GM12878 (cell line): Measurements from ENCODE around the gene STAC2. TPM values are rescaled to one million over a fixed set of nuclear protein-coding genes. Genes with fewer than 3 reads are reported as not detected.

Experiments used
- ATAC-seq: fragments of 200-7000 bp; cut with Tn5 transposase; 3 replicates; pipeline ENCODE4 v1.9.1; 2020; ENCODE audit warnings: mild to moderate bottlenecking, moderate library complexity
- BruUV-seq: library from RNA; stranded (reverse); fragments of 400-500 nt; replicated peaks from 2 replicates; lab custom pipeline; 2021; lab: Mats Ljungman, UMichigan
- CTCF ChIA-PET: fragments of 300-600 bp; sonication (Branson Sonifier 250); formaldehyde crosslinking; extraction: SDS; loops from one replicate; lab custom pipeline; 2021; ENCODE audit warnings: inconsistent platforms; lab: Yijun Ruan, JAX
- POLR2A ChIA-PET: fragments of 350-600 bp; formaldehyde crosslinking; extraction: SDS; loops from one replicate; lab custom pipeline; 2021; ENCODE audit warnings: inconsistent platforms; lab: Charles Lee
- RAD21 ChIA-PET: fragments of 300-600 bp; sonication (Branson Sonifier 250); formaldehyde crosslinking; loops from one replicate; lab custom pipeline; 2023; ENCODE audit warnings: antibody characterized with exemption; ENCODE audit not compliant: unreplicated experiment; lab: Charles Lee
- SMC1A ChIA-PET: fragments of 300-600 bp; sonication (Branson Sonifier 250); formaldehyde crosslinking; loops from one replicate; lab custom pipeline; 2023; ENCODE audit not compliant: unreplicated experiment, uncharacterized antibody; lab: Charles Lee
- DNase-seq: peaks from one replicate; pipeline ENCODE4 v3.0.0-alpha.2; 2011; ENCODE audit warnings: low read depth, low spot score
- FAIRE-seq: peaks from 3 replicates; lab custom pipeline; 2011; peaks lifted over from hg19 to GRCh38; lab: Jason Lieb, UNC
- H2AFZ ChIP-seq: 2 replicates; pipeline ENCODE4 v1.6.0; 2011; ENCODE audit warnings: low read depth, low read length, control low read depth; ENCODE audit not compliant: control insufficient read depth
- H3K27ac ChIP-seq: 2 replicates; pipeline ENCODE4 v1.5.1; 2011; ENCODE audit warnings: control low read depth; ENCODE audit not compliant: control insufficient read depth, insufficient read depth
- H3K27me3 ChIP-seq, 2 experiments: replicated peaks in 1 of 2; 2 replicates each; pipeline versions ENCODE4 v1.6.0 to v1.6.1; 2011; ENCODE audit warnings: low read length in 1 of 2; ENCODE audit not compliant: control insufficient read depth in 2 of 2, insufficient read depth in 2 of 2
- H3K36me3 ChIP-seq, 2 experiments: 2 replicates each; pipeline ENCODE4 v1.5.1; 2011; ENCODE audit warnings: low read length in 1 of 2; ENCODE audit not compliant: control insufficient read depth in 2 of 2, insufficient read depth in 2 of 2
- H3K4me1 ChIP-seq: 2 replicates; pipeline ENCODE4 v1.6.1; 2011; ENCODE audit warnings: mild to moderate bottlenecking, low read length, moderate library complexity, mixed read lengths; ENCODE audit not compliant: control insufficient read depth, insufficient read depth
- H3K4me2 ChIP-seq: 2 replicates; pipeline ENCODE4 v1.6.0; 2011; ENCODE audit warnings: control low read depth; ENCODE audit not compliant: control insufficient read depth, insufficient read depth
- H3K4me3 ChIP-seq: fragments of 200-600 bp; sonication (generic); 2 replicates; pipeline ENCODE4 v1.5.1; 2016
- H3K79me2 ChIP-seq: 2 replicates; pipeline ENCODE4 v1.6.0; 2011; ENCODE audit warnings: low read length; ENCODE audit not compliant: control insufficient read depth, insufficient read depth
- H3K9ac ChIP-seq: 2 replicates; pipeline ENCODE4 v1.8.0; 2011; ENCODE audit warnings: low read length, control low read depth, mixed read lengths; ENCODE audit not compliant: control insufficient read depth, insufficient read depth
- H3K9me3 ChIP-seq: replicated peaks from 3 replicates; pipeline ENCODE4 v1.5.1; 2011; ENCODE audit warnings: mild to moderate bottlenecking, low read length; ENCODE audit not compliant: control insufficient read depth, insufficient read depth
- H4K20me1 ChIP-seq: 2 replicates; pipeline ENCODE4 v1.6.0; 2011; ENCODE audit not compliant: control insufficient read depth, insufficient read depth
- BRCA1 ChIP-seq: IDR thresholded peaks from 2 replicates; pipeline ENCODE4 v1.6.1; 2011; ENCODE audit warnings: low read depth, low read length, improper control_type of control experiment
- EGR1 ChIP-seq, 2 experiments: IDR thresholded peaks; 1 replicate in 1 of 2; 2 replicates in 1 of 2; pipeline ENCODE4 v1.6.1; 2011 to 2012; ENCODE audit warnings: low read depth in 2 of 2, low read length in 2 of 2, borderline replicate concordance in 1 of 2, mild to moderate bottlenecking in 1 of 2, moderate library complexity in 1 of 2
- ETV6 ChIP-seq, 2 experiments: fragments of 450-650 bp in 1 of 2; IDR thresholded peaks in 1 of 2; conservative IDR thresholded peaks in 1 of 2; 2 replicates each; pipeline ENCODE4 v1.6.1; 2014; ENCODE audit warnings: antibody characterized with exemption in 1 of 2, borderline replicate concordance in 1 of 2, low read depth in 1 of 2, mild to moderate bottlenecking in 1 of 2, moderate library complexity in 1 of 2
- SKIL ChIP-seq: fragments of 450-650 bp; IDR thresholded peaks from 2 replicates; pipeline ENCODE4 v1.6.1; 2017; ENCODE audit warnings: mild to moderate bottlenecking, low read depth, inconsistent platforms; ENCODE audit not compliant: poor library complexity, severe bottlenecking
- WGBS: methylation state at CpG from one replicate; pipeline ENCODE4 v1.1.6; 2016; ENCODE audit warnings: low lambda C conversion rate; ENCODE audit not compliant: insufficient replicate concordance, insufficient coverage; ENCODE audit errors: missing lambda C conversion rate; 5-methylcytosine and 5-hydroxymethylcytosine counted together
- in situ Hi-C: fragments of 300-500 bp; cut with MboI; formaldehyde crosslinking; loops from 9 replicates; pipeline ENCODE4 v1.14.3; 2018; ENCODE audit warnings: mixed read lengths
- intact Hi-C: fragments of 100-400 bp; cut with micrococcal nuclease; formaldehyde crosslinking; loops from one replicate; pipeline ENCODE4 v1.14.2; 2022; ENCODE audit not compliant: unreplicated experiment
- polyA plus RNA-seq, 11 experiments: library from polyadenylated mRNA; depleted of rRNA in 4 of 11; unstranded in 6 of 11; stranded (reverse) in 5 of 11; fragments of >200 nt; fragmentation: Nextera tagmentation in 4 of 11; fragmentation: Illumina TruSeq in 1 of 11; extraction: Ambion mirVana in 4 of 11; extraction: Trizol in 1 of 11; gene quantifications; 1 replicate in 1 of 11; 2 replicates in 10 of 11; pipeline versions ENCODE4 v1.2.1 to v1.2.3, GENCODE V29; 2011 to 2016; ENCODE audit warnings: inconsistent platforms in 2 of 11, missing spikeins in 2 of 11, low read depth in 1 of 11
- total RNA-seq, 4 experiments: library from RNA; depleted of rRNA in 3 of 4; stranded (reverse); fragments of >200 nt in 3 of 4; fragmentation: Illumina TruSeq in 1 of 4; extraction: Trizol in 1 of 4; gene quantifications; 2 replicates each; pipeline versions ENCODE4 v1.2.1 to v1.2.3, GENCODE V29; 2013 to 2021

Gene STAC2
- total and polyA plus RNA-seq, 10 of the 15 experiments (the other 5 are each of a cell fraction or from before 2014, with no cell fraction given) = 0.04 TPM; not detected in 9

GRCh38 chr17:39222866-39223834 is 2.6 kb downstream of the STAC2 start:
- SMC1A ChIA-PET = interaction anchor here (1.5 kb wide), 1 partner anchor 22 kb away, joined by 3 read pairs; no protein-coding TSS in a partner anchor
- no peak for ATAC-seq
- H3K27me3 ChIP-seq = peaks cover 4 to 8% of the 10 kb centered on the region in 2 experiments; a peak in 3 of 4 replicates
- H3K27ac ChIP-seq = no peak overlapping the region
- no peak for TF ChIP-seq ETV6 (conservative IDR thresholded peaks at IDR 0.05 in 1 of 2, IDR thresholded peaks at IDR 0.05 in 1 of 2; ENCODE audit: borderline replicate concordance in 1 of 2, low read depth in 1 of 2)
- TF ChIP-seq EGR1 (IDR thresholded peaks at IDR 0.05; ENCODE audit: borderline replicate concordance in 1 of 2, low read depth in 2 of 2, low read length in 2 of 2) = no peak
- no peak for TF ChIP-seq SKIL
- no peak for TF ChIP-seq BRCA1
- TF ChIP-seq, all 136 proteins: peak for 0
- no peaks in the 10 kb centered on the region for H3K36me3 ChIP-seq
- RAD21 ChIA-PET = interaction anchor here (0.7 kb wide), 1 partner anchor 401 kb away, joined by 3 read pairs; no protein-coding TSS in a partner anchor
- H3K79me2 ChIP-seq = no peaks in the 10 kb centered on the region
- POLR2A ChIA-PET = no interaction called here
- 32% methylated on average over 9 of the region's 9 CpGs for WGBS
- H3K4me3 ChIP-seq = no peak overlapping the region
- FAIRE-seq = no peak
- no peaks in the 10 kb centered on the region for H3K9me3 ChIP-seq
- no peak for DNase-seq
- H3K4me1 ChIP-seq = no peaks in the 10 kb centered on the region
- H4K20me1 ChIP-seq = no peaks in the 10 kb centered on the region
- no peak overlapping the region for H3K4me2 ChIP-seq
- intact Hi-C loops = no loop called here
- BruUV-seq = no TSS peak
- no peak overlapping the region for H2AFZ ChIP-seq
- H3K9ac ChIP-seq = no peak overlapping the region
- CTCF ChIA-PET = interaction anchor here (0.6 to 1.2 kb wide), 3 partner anchors 9 to 127 kb away, joined by 3 to 6 read pairs (median 5); no protein-coding TSS in a partner anchor
- in situ Hi-C loops = no loop called here
